Suppressor macrophage treated with lipopolysaccharide for 1 hour (primary cell): ENCODE data around the gene MYO7B.
A peak's percentile ranks its signal among the peaks of the same experiment; 100 is the strongest.

Source experiments
- DNase-seq, 3 donors: peaks; one replicate each; pipeline ENCODE4 v3.0.0-alpha.2; 2020 to 2022

The MYO7B gene

DNA sequence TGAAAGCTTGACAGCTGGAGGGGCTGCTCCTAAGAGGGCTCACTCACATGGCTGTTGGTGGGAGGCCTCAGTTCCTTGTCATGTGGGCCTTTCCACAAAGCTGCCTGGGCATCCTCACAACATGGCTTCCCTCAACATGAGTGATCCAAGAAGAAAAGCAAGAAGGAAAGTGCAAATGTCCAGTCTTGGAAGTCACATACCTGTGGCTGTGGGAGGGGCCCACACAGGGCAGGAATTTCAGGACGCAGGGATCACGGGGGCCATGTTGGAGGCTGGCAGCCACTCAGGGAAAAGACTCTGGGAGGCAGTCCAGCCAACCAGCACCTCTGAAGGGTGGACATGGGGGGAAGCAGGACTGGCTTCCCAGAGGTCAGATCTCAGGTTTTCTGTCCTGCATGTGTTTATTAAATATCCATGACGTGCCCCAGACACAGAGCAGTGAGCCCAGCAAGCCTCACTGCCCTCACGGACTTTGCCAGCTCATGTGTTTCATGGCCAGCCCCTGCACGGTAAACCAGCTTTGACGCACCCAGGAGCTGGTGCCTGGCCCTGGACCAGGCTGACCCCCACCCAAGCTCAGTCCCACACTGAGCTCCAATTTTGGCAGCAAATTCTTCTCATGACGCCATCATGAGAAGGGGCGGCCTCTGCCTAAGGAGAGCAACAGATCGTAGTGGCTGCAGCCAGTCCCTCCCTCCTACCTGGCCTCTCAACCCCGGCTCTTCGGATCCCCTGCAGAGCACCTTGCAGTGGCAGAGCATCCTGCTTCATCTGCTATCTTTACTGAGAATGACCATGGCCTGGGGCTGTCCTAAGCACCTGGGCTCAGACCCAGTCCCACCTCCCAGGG, 75.8 kb downstream of the MYO7B start:
- DNase-seq: no peak

DNA sequence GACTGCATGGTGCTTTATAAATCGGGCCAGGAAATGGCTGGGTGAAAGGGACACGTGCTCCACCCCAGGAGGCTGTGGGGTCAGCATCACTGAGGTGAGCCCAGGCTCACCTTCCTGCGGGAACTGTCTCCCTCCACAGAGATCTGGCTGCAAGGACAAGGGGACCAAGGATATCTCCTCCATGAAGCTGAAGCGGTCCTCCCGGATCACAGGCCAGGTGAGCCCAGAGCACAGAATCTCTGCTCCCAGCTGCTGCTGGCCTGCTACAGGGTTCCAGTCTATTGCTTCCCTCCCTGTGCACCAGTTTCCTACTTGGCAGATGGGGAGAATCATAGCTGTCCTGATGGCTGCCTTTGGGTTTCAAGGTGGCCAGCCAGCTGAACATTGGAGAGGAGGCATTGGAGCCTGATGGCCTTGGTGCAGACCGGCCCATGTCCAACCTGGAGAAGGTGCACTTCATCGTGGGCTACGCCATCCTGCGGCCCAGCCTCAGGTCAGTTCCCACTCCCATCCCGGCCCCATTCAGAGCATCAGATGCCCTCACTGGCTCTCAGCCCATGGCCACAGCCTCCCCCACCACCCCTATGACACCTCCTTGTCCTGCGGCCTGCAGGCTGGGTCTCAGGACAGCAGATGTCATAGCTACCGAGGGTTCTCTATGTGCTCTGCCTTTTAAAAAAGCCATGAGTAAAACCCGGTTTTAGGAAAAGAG, 76.8 kb downstream of the MYO7B start:
- no peak for DNase-seq

DNA sequence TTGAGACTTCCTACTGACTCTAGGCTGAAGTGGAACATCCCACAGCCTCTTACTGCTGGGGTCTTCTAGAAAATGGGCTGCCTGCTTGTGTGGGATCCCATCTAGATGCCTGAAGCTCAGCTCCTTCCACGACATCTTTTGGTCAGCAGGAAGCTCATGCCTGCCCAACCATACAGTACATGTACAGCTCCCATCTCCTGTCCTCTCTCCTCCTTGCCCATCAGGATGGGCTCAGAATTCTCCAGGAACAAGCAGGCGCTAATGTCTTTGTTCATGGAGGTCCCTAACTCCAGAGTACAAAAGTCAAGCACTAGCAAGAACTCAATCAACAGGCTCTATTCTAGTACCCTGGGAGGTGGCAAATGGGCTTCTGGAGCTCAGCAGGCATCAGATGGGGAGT, 78.8 kb downstream of the MYO7B start:
- no peak for DNase-seq

DNA sequence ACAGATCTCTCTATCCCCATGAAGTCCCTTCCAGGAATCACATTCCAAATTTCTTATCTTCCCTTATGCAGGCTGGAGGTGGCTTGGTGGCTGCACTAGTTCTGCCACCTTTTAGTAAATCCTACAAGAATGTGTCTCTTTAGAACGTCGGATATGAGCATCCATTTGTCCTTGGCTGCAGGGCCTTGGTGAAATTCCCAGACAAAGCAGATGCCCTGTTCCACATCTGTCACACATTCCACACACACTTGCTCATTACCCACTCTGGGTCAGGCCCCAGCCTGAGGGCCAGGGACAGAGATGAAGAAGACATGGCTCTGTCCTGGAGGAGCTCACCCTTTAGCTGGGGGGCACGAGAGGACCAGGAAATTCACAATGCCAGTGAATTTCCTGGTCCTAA, 79.2 kb downstream of the MYO7B start:
- DNase-seq: no peak

DNA sequence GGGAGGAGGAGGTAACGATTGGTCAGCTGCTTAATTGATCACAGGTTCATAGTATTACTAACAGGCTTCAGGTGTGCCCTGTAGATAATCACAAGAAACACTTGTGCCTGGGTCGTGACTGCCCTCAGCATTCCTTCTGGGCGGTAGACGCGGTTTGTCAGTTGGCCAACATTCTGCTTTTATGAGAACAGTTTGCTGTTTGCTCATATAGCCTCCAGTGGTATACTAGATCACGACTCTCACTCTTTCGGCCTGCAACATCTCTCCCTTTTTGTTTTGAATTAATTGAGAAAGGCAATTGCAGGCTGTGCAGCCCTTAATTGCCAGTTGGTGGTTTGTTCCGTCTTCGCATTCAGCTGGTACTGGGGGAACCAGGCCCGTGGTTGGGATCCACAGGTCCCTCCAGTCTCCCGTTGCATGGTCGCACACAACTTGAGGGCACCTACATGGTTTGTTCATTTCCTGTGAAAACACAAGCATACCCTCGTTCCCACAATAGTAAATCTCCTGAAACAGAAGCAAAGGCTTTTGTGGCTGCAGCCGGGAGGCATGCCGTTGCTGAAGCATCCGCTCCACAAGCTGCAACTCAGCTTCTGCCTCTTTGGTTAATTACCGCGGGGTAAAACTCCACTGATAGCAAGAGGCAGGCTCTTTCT, 80.2 kb downstream of the MYO7B start:
- DNase-seq: no peak

DNA sequence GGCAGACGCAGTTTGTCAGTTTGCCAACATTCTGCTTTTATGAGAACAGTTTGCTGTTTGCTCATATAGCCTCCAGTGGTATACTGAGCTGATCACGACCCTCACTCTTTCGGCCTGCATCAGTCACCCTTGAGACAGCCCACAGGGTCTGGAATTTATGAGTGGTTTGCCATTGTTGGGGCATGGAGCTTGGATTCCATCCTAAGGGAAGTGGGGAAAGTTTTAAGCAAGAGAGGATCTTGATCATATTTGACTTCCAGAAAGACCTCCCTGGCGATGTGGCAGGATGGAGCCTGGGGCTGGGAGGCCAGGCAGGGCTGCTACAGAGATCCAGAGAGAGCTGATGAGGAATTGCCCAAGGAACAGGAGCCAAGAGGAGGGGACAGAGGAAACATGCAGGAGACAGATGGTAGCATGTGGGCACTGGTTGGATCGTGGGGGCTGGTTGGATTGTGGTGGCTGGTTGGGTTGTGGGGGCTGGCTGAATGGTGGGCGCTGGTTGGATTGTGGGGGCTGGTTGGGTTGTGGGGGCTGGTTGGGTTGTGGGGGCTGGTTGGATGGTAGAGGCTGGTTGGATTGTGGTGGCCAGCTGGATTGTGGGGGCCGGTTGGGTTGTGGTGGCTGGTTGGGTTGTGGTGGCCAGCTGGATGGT, 83.2 kb downstream of the MYO7B start:
- DNase-seq: no peak

GRCh38 chr2:127619203-127619590, 83.7 kb downstream of the MYO7B start:
- no peak for DNase-seq

GRCh38 chr2:127619877-127620705, 84.6 kb downstream of the MYO7B start:
- DNase-seq: no peak

GRCh38 chr2:127620866-127621265, 85.4 kb downstream of the MYO7B start:
- peak in 2 of 3 donors; percentile 17 to 41 for DNase-seq

DNA sequence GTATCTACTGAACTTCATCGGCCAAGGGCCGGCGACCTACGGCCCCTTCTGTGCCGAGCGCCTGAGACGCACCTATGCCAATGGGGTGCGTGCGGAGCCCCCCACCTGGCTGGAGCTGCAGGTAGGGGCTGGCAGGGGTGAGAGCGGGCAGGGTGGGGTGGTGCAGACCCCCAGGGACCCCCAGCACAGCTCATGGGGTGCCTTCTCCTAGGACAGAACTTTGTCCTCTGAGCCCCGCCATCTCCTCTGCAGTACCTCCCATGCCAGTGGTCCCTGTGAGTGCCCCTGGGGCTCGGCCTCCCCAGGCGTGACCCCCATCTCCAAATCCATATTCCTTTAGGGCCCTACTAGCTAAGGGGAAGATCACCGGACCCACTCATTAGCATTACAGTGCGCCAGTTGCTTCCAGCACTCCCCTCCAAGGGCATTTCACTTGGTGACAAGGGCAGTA, 86.5 kb downstream of the MYO7B start:
- no peak for DNase-seq

DNA sequence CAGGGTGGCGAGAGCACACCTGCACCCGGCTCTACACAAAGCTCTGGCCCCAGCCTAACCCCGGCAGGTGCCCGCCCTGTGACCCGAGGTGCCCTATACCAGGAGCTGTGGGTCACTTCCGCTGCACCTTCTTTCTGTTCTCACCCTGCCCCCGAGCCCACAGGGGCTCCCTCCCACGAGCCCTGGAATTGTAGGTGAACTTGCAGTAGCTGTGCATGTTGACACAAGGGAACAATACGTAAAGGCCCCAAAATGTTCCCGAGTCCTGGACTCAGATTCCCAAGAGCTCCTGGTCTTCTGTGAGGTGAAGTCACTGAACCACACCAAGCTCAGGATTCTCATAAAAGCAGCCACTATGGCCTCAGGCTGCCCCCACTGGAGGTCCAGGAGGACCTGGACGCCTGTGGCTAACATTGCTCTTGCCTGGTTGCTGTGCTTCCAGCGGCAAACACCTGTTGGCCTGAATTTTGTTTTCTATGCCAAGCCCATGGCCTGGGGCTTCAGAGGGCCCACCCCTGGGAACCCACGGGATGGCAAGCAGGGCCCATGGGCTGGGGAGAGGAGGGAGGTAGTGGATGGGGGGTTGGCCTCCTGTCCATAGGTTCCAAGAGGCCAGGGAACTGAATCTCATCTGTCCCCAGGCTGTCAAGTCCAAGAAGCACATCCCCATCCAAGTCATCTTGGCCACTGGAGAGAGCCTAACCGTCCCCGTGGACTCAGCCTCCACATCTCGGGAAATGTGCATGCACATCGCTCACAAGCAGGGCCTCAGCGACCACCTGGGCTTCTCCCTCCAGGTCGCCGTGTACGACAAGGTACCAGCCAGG, 87.3 kb downstream of the MYO7B start:
- no peak for DNase-seq

DNA sequence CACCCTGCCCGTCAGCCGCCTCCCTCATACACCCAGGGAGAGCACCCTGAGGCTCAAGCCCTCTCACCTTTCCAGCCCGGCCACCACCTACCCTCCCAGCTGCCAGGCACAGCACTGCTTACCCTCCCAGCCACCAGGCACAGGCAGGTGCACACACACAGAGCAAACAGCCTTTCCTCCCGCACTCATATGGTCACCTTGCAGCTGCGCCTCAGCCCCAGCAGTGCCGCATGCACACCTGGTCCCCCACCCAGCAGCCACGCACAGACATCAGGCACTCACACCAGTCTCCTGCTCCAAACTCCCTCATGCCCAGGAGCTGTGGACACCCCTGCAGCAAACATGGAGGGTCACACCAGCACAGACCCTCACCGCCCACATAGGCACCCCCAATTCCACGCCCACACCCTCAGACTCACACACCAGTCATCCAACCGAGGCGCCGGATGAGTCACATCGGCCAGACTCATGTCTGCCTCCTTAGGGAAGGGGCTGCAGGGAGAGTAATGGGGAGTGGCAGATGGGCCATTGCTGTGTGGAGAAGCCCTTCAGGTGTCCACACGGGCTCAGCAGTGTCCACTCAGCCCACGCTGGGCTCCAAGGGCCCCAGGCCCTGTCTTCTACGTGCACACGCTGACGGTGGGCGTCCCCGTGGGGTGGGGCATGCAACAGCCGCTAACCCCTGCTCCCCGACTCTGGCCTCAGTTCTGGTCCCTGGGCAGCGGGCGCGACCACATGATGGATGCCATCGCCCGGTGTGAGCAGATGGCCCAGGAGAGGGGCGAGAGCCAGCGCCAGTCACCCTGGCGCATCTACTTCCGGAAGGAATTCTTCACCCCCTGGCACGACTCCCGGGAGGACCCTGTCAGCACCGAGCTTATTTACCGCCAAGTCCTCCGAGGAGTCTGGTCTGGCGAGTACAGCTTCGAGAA, 88.2 kb downstream of the MYO7B start:
- no peak for DNase-seq

- no peak for DNase-seq
These were observed 88.9 kb downstream of the MYO7B start for GRCh38 chr2:127624320-127624755.

- no peak for DNase-seq
These were observed 89.5 kb downstream of the MYO7B start for GRCh38 chr2:127624756-127625571.

GRCh38 chr2:127625572-127625951, 90.1 kb downstream of the MYO7B start:
- no peak for DNase-seq

DNA sequence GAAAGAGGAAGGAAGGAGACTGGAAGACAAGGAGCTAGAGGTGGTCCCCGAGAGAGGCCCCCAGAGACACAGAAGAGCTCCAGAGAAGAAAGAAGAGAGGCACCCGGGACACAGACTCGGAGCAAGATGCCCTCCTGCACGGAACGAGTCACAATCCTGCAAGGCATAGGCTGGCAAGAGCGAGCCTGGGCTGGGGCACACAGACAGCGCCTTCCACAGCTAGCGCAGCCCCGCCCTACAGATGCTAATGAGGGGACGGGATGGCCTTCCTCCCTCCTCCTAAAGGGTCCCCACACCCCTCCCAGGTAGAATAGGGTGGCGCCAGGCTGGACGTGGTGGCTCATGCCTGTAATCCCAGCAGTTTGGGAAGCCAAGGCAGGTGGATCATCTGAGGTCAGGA, 90.7 kb downstream of the MYO7B start:
- DNase-seq: no peak

GRCh38 chr2:127626917-127627739, 91.6 kb downstream of the MYO7B start:
- no peak for DNase-seq
